ENCODE data around the gene MFSD6.
"Not testable (repeated sequence)": the region's sequence is repeated elsewhere in the genome, so short reads cannot be mapped to it uniquely, and the experiment has no call there.

MFSD6 gene

DNA sequence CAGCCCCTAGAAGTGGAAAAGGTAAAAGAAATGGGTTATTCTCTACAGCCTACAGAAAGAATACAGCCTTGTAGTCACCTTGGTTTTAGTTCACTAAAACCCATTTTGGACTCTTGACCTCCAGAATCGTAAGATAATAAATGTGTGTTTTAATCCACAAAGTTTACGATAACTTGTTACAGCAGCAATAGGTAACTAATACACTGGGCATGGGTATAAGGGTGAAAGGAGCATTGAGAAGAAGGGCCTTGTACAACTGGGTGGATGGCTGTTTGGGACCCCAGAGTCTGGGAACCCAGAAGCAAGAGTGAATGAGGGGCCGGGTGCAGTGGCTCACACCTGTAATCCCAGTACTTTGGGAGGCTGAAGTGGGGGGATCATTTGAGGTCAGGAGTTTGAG lies 2.2 kb upstream of the MFSD6 start:
- no peak for FAIRE-seq

GRCh38 chr2:190406805-190407204 lies 1.4 kb upstream of the MFSD6 start:
- no peak for FAIRE-seq

GRCh38 chr2:190407246-190407661 lies 901 bp upstream of the MFSD6 start:
- no peak for FAIRE-seq

GRCh38 chr2:190408538-190409271 lies 550 bp downstream of the MFSD6 start:
- no peak for FAIRE-seq

- no peak for FAIRE-seq
Observed at GRCh38 chr2:190409616-190410015, 1.5 kb downstream of the MFSD6 start.

DNA sequence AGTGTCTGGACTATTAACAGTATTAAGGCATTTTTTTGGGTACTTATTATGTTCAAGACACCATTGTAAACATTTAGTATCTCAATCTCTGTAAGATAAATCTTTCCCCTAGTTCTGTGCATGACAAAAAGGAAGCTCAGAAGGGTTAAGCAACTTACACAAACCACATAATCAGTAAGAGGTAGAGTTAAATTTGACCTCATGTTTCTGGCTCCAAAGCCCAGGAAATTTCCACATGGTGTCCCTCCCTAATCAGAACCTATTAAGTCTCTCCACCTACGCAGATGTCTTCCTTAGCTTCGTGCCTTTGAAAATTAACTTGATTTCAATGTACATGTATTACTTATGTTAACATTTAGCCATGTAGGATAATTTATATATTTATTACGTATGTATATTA lies 2.0 kb downstream of the MFSD6 start:
- FAIRE-seq: no peak

- no peak for FAIRE-seq
Observed at GRCh38 chr2:190412966-190413365, 4.8 kb downstream of the MFSD6 start.

- FAIRE-seq: no peak
Observed at GRCh38 chr2:190413421-190413820, 5.3 kb downstream of the MFSD6 start.

GRCh38 chr2:190415251-190415650 lies 7.1 kb downstream of the MFSD6 start:
- no peak for FAIRE-seq

DNA sequence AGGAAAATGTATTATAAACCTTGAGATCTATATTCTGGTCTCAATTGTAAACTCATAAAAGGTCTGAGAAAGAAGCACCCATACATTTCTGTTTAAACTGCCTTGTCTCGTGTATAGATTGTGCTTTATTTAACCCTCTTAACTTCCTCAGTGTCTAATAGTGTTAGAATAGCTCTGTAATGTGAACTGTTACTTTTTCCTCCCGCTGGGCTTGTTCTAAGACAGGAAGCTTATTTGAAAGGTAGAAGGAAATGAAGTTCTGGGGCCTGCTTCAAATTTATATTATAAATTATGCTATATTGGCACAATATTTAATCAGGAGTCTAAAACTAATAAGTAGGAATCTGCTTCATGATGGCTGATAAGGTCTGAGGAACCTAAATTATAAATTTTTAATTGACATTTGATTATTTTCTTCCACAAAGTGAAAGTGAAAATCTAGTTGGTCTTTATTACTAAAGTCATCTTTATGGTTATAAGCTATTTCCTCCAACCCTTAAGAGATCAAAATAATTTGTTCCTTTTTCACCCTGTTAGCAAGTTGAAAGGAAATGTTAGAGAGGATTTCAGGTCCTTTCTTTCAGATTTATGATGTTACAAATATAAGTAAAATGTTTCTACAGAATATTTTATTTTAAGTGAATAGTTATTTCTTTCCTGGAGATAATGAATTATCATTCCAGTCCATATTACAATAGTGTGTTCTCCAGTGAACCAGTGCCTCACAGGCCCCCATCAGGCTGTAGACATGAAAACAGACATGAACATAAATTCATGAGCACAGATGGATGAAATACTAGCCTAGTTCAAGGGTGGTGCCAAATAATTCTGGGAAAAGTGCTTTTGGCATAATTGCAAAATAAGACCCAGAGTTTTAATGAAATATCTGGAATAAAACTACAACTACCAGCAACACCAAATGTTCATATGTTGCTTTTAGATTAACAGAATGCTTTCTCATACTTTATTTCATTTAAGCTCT lies 7.9 kb downstream of the MFSD6 start:
- FAIRE-seq: no peak

- no peak for FAIRE-seq
Observed at GRCh38 chr2:190417045-190417842, 9.1 kb downstream of the MFSD6 start.

DNA sequence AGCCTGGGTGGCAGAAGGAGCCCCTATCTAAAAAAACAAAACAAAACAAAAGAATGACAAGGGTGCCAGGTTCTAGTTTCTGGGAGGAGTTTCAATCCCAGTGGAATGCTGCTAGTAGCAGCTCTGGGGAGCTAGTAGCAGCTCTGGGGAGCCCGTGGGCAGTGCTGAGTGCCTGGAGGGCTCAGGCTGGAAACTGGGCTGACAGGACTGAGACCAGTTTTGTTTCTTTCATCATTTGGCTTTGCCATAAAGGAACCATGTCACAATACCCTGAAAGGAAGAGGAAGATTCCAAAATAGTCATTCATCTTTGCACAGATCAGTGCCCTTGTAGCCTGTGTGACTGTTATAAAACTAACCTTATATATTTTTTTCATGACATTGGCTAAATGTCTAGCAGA lies 10.6 kb downstream of the MFSD6 start:
- no peak for FAIRE-seq

DNA sequence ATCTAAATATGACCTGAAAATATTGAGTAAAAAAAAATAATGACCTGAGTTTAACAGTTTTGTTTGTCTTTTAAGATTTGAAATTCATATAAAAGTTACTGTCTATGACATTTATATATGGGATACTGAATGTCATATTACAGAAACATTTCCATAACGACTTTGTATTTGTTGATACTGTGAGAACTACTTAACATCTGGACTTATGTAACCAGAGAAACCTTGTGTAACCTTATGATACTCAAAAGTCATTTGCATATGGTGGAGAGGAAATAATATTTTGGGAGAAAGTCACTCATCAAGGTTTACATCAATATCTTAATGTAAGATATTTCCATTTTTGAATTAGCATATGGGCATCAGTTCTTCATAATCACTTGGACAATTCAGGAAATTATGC lies 12.6 kb downstream of the MFSD6 start:
- FAIRE-seq: no peak

GRCh38 chr2:190425221-190425866 lies 17.2 kb downstream of the MFSD6 start:
- no peak for FAIRE-seq

DNA sequence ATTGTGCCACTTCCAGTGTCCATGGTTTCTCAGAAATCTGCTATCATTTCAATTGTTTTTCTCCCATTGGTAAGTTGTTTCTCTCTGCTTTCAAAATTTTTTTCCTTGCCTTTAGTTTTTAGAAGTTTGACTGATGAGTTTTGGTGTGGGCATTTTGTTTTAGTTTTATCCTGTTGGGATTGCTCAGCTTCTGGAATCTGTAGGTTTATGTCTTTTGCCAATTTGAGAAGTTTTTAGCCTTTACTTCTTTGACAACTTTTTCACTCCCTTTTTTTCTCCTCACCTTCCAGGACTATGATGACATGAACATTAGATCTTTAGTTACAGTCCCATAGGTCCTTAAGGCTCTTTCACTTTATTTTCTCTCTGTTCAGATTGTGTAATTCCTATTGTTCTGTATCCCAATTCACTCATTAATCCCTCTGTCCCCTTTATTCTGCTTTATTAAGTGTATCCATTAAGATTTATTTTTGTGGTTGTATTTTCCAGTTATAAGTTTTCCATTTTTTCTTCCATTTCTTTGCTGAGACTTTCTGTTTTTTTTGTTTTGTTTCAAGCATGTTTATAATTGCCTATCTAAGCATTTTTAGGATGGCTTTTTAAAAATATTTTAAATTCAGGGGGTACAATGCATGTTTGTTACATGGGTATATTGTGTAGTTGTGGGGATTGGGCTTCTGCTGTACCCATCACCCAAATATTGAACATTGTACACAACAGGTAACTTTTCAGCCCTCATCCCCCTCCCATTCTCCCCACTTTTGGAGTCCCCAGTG lies 17.9 kb downstream of the MFSD6 start:
- no peak for FAIRE-seq

DNA sequence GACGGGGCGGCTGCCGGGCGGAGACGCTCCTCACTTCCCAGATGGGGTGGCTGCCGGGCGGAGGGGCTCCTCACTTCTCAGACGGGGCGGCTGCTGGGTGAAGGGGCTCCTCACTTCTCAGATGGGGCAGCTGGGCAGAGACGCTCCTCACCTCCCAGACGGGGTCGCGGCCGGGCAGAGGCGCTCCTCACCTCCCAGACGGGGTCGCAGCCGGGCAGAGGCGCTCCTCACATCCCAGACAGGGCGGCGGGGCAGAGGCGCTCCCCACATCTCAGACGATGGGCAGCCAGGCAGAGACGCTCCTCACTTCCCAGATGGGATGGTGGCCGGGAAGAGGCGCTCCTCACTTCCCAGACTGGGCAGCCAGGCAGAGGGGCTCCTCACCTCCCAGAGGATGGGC lies 22.7 kb downstream of the MFSD6 start:
- FAIRE-seq: not testable (repeated sequence)

GRCh38 chr2:190431907-190432306 lies 23.8 kb downstream of the MFSD6 start:
- FAIRE-seq: peak; percentile 97

DNA sequence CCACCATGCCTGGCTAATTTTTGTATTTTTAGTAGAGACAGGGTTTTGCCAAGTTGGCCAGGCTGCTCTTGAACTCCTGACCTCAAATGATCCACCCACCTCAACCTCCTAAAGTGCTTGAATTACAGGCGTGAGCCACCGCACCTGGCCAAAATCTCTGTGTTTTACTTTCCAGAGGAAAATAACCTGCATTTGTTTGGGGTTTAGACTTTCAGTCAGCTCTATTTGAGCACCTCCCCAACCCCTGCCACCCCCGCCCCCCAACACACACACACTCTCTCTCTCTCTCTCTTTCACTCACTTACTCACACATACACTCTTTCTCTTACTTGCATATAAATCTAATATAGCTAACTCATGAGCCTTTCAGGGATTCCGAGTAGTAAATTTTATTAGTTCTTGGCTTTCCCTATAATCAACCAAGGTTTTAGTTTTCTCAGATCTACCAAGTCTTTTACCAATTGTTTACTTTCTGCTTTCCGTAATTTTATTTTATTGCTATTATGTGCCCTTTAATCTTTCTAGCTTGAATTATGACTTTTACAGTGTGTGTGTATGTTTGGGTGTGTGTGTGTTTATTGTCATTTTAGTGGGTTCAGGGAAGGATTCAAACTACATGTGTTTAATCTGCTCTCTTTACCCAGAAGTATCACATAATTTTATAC lies 24.5 kb downstream of the MFSD6 start:
- FAIRE-seq: peak; percentile 100

DNA sequence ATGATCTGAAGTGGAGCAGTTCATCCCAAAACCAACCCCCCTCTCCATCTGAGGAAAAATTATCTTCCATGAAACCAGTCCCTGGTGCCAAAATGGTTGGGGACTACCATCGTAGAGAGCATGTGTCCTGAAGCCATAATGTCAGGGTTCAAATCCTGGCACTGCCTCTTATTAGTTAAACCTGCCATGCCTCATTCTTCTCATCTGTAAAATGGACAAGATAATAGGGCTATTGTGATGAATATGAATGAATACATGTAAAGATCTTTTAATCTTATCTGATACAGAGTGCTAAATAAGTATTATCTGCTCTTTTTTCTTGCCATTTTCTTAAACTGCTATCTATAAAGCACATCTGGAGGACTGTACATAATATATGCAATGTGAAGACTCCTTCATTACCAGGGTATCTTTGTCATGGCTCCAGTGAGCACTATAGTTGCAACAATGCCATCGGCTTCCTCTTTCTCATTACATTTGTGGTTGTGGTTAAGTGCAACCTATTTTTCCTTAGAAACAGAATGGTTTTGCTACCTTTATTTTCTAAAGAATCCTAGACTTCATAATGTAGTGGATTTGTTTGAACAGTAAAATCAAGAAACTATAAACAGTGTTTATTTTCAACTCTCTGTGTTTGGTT lies 27.0 kb downstream of the MFSD6 start:
- no peak for FAIRE-seq

GRCh38 chr2:190436557-190436956 lies 28.4 kb downstream of the MFSD6 start:
- FAIRE-seq: no peak

- FAIRE-seq: no peak
Observed at GRCh38 chr2:190440113-190440512, 32.0 kb downstream of the MFSD6 start.

Data from endometrium (tissue), 2 donors.